Erythroblast (primary cell): ENCODE measurements around the gene TTC21A.

Experiments
- DNase-seq, 2 experiments: peaks; one replicate each; lab custom pipeline; 2025; lab: John Stamatoyannopoulos, UW
- GATA1 ChIP-seq: IDR thresholded peaks from 2 replicates; pipeline ENCODE4 v1.6.1; 2011; ENCODE audit warnings: low read depth, mild to moderate bottlenecking, control low read depth, low read length, moderate library complexity
- POLR2A ChIP-seq: IDR thresholded peaks from 2 replicates; pipeline ENCODE4 v1.6.1; 2011; ENCODE audit warnings: mild to moderate bottlenecking, low read length

Gene TTC21A

DNA sequence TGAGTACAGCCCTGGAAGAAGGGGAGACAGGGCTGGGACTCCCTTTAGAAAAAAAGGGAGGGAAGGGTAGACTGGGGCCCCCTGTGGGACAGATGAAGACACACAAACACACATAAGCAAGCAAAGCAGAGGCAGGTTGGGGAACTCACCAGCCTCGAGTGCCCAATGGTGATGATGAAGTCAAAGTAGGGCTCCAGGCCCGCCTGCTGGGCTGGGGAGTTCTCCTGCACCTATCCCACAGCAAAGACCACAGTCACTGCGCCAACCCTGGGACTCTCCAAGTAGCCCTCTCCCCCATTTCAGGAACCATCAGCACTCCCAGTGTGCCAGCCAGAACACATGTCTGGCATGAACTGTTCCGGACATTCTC, 4.2 kb upstream of the TTC21A start:
- TF ChIP-seq GATA1 (no peak), POLR2A (no peak)
- peak; percentile 20 to 28 for DNase-seq

DNA sequence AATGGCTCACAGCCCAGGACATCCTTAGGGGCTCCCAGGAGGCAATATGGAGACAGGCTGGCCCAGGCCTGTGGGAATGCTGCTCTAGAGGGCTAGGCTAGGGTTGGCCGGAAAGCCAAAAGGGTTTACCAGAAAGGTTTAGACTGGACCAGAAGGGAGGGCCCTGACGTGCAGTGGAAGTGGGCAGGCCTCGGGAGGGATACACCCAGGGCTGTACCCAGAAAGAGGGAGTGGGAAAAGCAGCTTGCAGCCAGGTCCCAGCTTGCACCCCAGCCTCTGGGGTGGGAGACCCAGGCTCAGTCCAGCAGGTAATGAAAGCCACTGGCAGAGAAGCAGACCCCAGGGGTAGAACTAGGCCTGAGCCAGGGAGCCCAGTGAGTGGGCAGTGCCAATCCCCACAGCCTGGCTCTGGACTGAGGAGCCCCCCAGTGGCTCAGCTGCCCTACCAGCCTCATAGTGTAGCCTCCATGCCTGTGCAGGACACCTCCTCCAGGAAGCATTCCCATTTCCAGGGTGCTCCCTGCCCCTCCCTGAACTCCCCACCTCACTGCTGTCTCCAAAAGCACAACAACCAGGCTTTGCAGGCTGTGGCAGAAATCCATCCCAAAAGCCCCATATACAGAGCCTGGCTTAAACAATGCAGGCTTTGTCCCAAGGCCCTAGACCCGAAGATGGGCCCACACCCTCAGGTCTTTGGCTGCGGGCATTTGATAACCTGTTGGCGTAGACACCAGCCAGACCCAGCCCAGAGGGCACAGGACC, 3.5 kb upstream of the TTC21A start:
- TF ChIP-seq GATA1 = no peak
- DNase-seq = no peak

DNA sequence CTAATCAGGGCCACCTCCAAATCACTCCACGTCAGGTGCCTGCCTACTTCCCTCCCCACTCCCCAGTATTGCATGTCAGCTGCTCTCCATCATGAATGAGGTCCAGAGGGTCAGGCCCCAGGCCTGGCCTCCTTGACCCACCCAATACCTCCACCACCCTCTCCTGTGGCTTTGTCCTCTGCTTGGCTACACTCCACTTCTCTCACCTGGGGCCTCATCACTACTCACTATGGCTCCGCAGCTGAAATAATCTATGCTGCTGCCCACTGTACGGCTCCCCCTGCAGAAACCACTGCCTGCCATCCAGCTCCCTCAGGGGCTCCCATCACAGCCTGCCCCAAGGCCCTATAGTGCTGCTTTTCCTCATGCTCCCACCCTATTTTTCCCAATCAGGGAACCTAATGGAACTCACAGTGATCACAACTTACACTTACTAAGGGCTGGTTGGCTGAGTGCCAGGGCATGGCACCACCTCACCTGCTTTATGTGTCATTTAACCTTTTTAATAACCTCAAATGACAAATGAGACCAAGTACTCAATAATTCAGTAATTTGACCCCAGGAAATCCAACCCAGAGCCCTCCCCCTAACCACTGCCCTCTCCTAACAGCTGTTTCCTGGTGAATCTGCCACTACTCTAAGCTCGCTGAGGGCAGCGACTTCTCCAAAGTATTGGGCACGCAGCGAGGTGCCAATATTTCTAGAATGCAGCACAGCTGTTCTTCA, 2.4 kb upstream of the TTC21A start:
- no peak for DNase-seq
- TF ChIP-seq POLR2A = no peak
- no peak for TF ChIP-seq GATA1

DNA sequence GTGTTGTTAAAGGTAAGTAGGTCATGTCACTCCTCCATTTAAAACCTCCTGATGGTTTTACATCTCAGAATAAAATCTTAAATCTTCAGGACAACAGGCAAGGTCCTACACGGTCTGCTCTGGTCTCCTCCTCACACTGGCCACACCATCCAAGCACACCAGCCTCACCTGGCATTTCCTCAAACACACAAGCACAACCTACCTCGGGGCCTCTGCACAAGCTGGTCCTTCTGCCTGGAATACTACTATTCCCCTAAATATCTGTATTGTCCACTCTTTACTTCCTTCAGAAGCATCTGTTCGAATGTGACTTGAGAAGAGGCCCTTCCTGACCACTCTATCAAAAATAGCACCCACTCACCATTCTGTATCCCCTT, 1.8 kb upstream of the TTC21A start:
- DNase-seq = no peak
- no peak for TF ChIP-seq POLR2A
- TF ChIP-seq GATA1 = no peak

DNA sequence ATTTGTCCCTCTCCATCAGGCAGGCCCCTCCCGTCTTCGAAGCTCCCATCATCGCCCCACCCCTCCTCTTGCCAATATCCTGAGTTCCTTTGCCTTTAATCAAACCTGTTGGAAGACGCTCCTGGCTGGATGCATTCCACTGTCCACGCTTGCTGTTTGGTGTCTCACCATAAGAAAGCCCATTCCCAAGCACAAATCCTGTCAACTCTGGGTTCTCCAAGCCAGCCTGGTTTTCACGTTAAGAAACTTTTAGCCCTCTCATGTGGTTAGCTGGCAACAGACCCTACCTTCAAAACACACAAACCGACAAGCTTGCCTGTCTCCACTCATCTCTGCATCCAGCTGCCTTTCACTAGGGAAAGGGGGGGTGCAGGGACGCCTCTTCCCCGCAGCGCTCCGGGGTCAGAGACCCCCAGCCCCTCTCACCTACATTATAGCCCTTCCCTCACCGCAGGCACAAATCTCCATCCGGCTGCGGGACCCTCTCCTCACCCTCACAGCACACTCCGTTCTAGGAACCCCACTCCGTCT, 1.1 kb upstream of the TTC21A start:
- DNase-seq = peak; percentile 26 to 28

DNA sequence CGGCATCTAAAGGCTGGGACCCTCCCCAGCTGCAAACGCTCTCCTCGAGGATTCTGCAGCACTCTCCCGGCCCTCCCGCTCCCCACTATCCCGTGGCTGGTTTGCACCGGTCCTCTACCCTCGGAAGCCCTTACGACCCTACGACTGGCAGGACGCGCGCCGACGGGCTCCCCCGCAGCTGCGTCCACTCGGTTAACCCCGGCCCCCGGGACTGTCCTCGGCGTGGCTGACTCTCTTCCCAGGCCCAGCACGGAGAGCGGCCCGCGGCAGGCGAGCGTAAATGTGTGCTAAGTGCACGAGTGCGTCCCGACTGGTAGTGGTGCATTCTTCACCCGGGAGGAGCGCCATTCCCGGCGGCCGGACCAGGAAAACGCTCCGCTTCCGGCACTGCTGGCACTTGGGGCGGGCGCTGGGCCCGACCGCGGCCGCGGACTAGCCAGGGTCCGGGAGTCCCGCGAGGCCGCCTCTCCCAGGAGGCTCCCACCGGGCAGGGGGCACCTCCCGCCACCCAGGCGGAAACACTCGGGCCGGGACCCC, 561 bp upstream of the TTC21A start:
- DNase-seq = peak; percentile 57 to 73

More for the DNA sequence above, 1.1 kb upstream of the TTC21A start:
- no peak for TF ChIP-seq POLR2A

DNA sequence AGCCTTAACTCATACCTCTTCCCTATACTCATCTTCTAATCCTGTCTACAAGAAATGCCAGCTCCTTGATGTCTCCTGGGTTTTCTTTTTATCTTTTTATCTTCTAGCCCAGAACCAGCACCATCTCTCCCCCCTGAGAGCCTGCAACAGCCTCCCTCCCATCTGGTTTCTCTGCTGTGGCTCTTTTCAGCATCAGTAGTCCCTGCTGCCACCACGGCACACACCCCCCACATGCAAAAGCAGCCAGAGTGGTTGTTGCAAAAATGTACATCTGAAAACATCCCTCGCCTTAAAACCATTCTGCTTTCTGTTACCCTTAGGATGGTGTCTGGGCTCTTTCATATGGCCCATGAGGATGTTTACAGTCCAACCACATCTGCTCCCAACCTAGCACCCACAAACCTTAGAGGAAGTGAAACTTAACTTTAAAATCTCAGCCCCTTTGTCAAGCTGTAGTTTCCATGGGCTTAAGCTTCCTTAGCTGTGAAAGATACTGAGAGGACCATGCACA, 775 bp downstream of the TTC21A start:
- TF ChIP-seq GATA1 (no peak), POLR2A (no peak)
- no peak for DNase-seq

More for the DNA sequence above, 561 bp upstream of the TTC21A start:
- no peak for TF ChIP-seq GATA1
- TF ChIP-seq POLR2A = no peak

DNA sequence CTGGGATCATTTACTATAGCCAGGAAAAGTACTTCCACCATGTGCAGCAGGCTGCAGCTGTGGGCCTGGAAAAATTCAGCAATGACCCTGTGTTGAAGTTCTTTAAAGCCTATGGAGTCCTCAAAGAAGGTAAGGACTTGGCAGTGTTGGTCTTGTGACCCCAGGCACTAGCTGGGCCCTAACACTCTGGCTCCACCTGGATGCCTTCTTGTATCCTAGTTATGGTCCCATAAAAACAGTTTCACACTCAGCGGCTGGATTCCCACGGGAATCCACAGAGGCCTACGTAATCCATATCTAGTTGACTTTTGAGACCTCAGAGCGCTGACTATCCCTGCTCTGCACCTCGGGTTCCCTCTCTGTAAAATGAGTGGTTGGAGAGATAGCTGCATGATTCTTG, 1.6 kb downstream of the TTC21A start:
- DNase-seq = no peak
- TF ChIP-seq GATA1 = no peak
- no peak for TF ChIP-seq POLR2A

DNA sequence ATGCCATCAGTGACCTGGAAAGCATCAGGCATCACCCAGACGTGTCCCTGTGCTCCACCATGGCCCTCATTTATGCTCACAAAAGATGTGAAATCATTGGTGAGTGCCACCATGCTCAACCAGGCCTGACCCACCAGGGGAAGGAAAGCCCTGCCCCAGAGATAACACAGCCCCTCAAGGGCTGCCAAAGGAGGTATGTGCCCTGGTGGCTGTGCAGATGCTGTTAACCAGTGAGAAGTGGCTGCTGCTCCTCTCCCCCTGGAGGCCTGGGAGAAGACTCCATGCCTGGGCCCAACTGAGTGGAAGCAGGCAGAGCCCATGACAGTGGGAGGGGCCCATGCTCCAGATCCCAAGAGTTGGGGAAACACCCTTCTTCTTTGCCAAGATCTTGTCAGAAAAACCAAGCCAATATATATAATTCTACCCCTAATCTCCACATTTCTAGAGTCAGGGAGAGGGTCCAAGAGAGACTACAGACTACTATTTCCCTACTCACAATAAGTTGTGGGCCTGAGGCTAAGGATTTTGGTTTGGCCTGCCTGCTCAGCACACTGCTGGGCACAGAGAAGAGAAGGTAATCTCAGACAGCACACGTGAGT, 2.7 kb downstream of the TTC21A start:
- TF ChIP-seq POLR2A (no peak), GATA1 (no peak)
- DNase-seq = peak in 1 of 2 experiments; percentile 20

DNA sequence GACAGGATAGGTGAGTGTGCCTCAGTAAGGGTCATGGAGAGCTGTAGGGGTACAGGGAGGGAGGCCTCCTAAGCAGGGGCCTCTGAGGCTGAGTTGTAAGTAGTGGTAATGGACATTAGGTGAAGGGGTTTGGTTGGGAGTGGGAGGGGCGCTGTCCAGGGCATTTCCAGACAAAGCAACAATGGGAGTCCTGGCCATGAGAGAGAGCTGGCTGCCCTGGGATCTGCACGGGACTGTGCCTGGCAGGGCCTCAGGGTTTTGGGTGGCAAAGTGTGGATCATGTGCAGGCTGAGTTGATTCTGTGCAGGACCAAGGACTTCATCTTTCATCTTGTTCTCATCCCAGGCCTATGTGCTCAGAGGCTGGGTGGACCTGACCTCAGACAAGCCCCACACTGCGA, 4.6 kb downstream of the TTC21A start:
- TF ChIP-seq POLR2A (no peak), GATA1 (no peak)
- DNase-seq = no peak

DNA sequence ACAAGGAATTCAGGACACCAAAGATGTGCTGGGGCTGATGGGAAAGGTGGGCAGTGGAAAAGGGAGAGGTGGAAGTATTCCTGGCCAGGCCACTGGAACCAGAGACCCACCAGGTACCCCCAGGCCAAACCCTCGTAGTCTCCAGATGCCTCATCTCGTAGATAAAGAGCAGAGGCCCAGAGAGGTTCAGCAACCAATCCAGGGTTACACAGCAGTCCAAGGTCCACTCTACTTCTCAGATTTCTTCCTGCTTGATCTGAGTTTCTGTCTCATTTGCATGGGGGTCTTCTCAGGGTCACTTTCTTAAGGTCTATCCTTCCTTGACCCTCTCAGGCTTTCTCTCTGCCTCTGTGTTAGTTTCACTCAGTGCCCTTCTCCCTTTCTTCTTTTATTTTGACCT, 5.1 kb downstream of the TTC21A start:
- no peak for DNase-seq
- TF ChIP-seq GATA1 (no peak), POLR2A (no peak)

DNA sequence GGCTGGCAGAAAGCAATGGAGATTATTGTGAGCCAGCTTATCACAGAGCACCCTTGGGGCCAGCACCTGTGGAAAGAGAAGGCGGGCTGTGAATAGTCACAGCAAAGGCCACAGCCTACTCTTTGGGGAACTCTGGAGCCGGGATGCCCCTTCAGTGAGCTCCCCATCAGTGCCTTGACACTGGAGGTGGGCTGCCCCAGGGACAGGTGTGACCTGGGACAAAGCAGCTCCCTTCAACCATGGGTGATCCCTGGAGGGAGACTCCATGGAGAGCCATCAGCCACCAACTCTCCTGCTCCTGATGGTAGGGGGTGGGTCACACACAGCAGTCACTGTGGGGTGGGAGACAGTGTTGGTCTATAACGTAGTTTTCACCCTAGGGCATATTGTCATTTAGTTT, 5.8 kb downstream of the TTC21A start:
- DNase-seq = no peak
- no peak for TF ChIP-seq GATA1
- TF ChIP-seq POLR2A = no peak

DNA sequence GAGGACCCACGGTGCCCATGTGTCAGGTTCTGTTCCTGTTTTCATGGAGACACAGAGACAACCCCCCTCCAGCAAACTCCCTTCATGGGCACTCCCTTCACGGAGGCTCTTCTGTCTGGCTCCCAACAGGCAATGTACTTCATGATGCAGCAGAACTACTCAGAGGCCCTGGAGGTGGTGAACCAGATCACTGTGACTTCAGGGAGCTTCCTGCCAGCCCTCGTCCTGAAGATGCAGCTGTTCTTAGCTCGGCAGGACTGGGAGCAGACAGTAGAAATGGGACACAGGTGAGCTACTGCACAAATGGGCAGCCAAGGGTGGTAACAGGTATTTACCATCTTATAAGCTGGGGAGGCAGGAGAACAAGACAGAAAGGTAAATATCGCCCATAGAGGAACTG, 7.0 kb downstream of the TTC21A start:
- no peak for TF ChIP-seq GATA1
- no peak for TF ChIP-seq POLR2A
- DNase-seq = no peak

DNA sequence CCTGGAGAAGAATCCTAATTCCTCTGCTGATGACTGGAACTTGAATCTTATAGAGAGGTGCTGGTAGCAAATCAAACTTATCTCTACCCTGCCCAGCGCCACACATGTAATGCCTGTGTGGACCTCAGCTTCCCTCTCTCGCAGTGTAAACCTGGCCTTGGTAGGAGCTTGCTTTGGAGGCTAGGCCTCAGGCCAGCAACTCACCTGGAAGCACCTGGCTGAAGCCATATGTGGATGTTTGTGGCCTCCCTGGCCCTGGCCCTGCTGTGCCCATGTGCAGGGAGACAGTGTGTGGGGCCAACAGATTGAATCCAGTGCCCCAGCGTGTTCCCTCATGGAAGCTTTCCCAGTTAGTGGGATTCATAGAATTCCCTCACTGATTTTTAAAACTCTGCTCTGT, 8.4 kb downstream of the TTC21A start:
- TF ChIP-seq POLR2A = no peak
- TF ChIP-seq GATA1 = no peak
- no peak for DNase-seq
